H9 (cell line): Measurements from ENCODE around the gene IGF2BP2. TPM values are rescaled to one million over a fixed set of nuclear protein-coding genes. Genes with fewer than 3 reads are reported as not detected.

Experiments used
- DNase-seq: peaks from one replicate; pipeline ENCODE4 v3.0.0-alpha.2; 2017
- H2AFZ ChIP-seq: one replicate; pipeline ENCODE4 v1.6.1; 2013; ENCODE audit warnings: mild to moderate bottlenecking, low read length, control low read depth, moderate library complexity
- H2AK5ac ChIP-seq: 2 replicates; pipeline ENCODE4 v1.6.1; 2013; ENCODE audit warnings: low read length, control low read depth, mixed read lengths; ENCODE audit not compliant: insufficient read length
- H2BK120ac ChIP-seq: one replicate; pipeline ENCODE4 v1.6.1; 2013; ENCODE audit warnings: low read depth, mild to moderate bottlenecking, low read length, control low read depth, inconsistent platforms; ENCODE audit not compliant: poor library complexity, severe bottlenecking
- H2BK12ac ChIP-seq: 2 replicates; pipeline ENCODE4 v1.6.1; 2013; ENCODE audit warnings: low read length, control low read depth, mixed read lengths, low read depth; ENCODE audit not compliant: insufficient read length
- H2BK15ac ChIP-seq: 2 replicates; pipeline ENCODE4 v1.6.1; 2013; ENCODE audit warnings: low read depth, low read length, control low read depth
- H2BK20ac ChIP-seq: one replicate; pipeline ENCODE4 v1.6.1; 2013; ENCODE audit warnings: low read depth, mild to moderate bottlenecking, low read length, control low read depth, inconsistent platforms; ENCODE audit not compliant: poor library complexity, severe bottlenecking
- H2BK5ac ChIP-seq: 2 replicates; pipeline ENCODE4 v1.6.1; 2013; ENCODE audit warnings: low read length, control low read depth, mixed read lengths; ENCODE audit not compliant: insufficient read length
- H3K14ac ChIP-seq: 2 replicates; pipeline ENCODE4 v1.6.1; 2013; ENCODE audit warnings: low read length, control low read depth; ENCODE audit not compliant: insufficient read depth
- H3K18ac ChIP-seq: 2 replicates; pipeline ENCODE4 v1.6.1; 2013; ENCODE audit warnings: low read depth, mild to moderate bottlenecking, mixed read lengths, low read length, control low read depth; ENCODE audit not compliant: insufficient read length
- H3K23ac ChIP-seq: 2 replicates; pipeline ENCODE4 v1.6.1; 2013; ENCODE audit warnings: low read length, control low read depth, mixed read lengths, low read depth; ENCODE audit not compliant: insufficient read length
- H3K23me2 ChIP-seq: 2 replicates; pipeline ENCODE4 v1.6.1; 2013; ENCODE audit warnings: low read depth, mild to moderate bottlenecking, mixed read lengths, low read length, control low read depth; ENCODE audit not compliant: insufficient read length, poor library complexity, severe bottlenecking
- H3K27ac ChIP-seq: 2 replicates; pipeline ENCODE4 v1.5.1; 2013; ENCODE audit warnings: low read length, control low read depth, mixed read lengths, low read depth; ENCODE audit not compliant: insufficient read length
- H3K27me3 ChIP-seq: 2 replicates; pipeline ENCODE4 v1.6.1; 2013; ENCODE audit warnings: low read length, control low read depth, inconsistent platforms; ENCODE audit not compliant: insufficient read depth
- H3K4ac ChIP-seq: 2 replicates; pipeline ENCODE4 v1.6.1; 2013; ENCODE audit warnings: low read depth, mild to moderate bottlenecking, control low read depth, inconsistent platforms, low read length, moderate library complexity
- H3K4me1 ChIP-seq: 2 replicates; pipeline ENCODE4 v1.6.1; 2013; ENCODE audit warnings: low read length, control low read depth, inconsistent platforms; ENCODE audit not compliant: insufficient read depth
- H3K4me2 ChIP-seq: 2 replicates; pipeline ENCODE4 v1.6.1; 2013; ENCODE audit warnings: low read length, control low read depth, mixed read lengths; ENCODE audit not compliant: insufficient read length, insufficient read depth
- H3K56ac ChIP-seq: 2 replicates; pipeline ENCODE4 v1.6.1; 2013; ENCODE audit warnings: low read depth, mild to moderate bottlenecking, mixed read lengths, low read length, control low read depth; ENCODE audit not compliant: insufficient read length
- H3K79me1 ChIP-seq: 2 replicates; pipeline ENCODE4 v1.6.1; 2013; ENCODE audit warnings: low read depth, mild to moderate bottlenecking, moderate library complexity, low read length, control low read depth, inconsistent platforms; ENCODE audit not compliant: insufficient read depth, poor library complexity, severe bottlenecking
- H3K79me2 ChIP-seq: 2 replicates; pipeline ENCODE4 v1.6.1; 2013; ENCODE audit warnings: low read length, control low read depth, inconsistent platforms; ENCODE audit not compliant: insufficient read depth
- H3K9ac ChIP-seq: 2 replicates; pipeline ENCODE4 v1.6.1; 2013; ENCODE audit warnings: low read length, control low read depth, mixed read lengths; ENCODE audit not compliant: insufficient read length; ENCODE audit errors: extremely low read depth
- H3K9me3 ChIP-seq: one replicate; pipeline ENCODE4 v1.6.1; 2013; ENCODE audit warnings: low read depth, low read length, inconsistent platforms; ENCODE audit not compliant: control insufficient read depth
- H3T11ph ChIP-seq: one replicate; pipeline ENCODE4 v1.6.1; 2013; ENCODE audit warnings: mild to moderate bottlenecking, low read length, control low read depth, inconsistent platforms
- H4K20me1 ChIP-seq: one replicate; pipeline ENCODE4 v1.6.1; 2013; ENCODE audit not compliant: control insufficient read depth, insufficient read length, insufficient read depth
- H4K5ac ChIP-seq: 2 replicates; pipeline ENCODE4 v1.6.1; 2013; ENCODE audit warnings: low read depth, mild to moderate bottlenecking, mixed read lengths, low read length, control low read depth; ENCODE audit not compliant: insufficient read length
- H4K8ac ChIP-seq: replicated peaks from 2 replicates; pipeline ENCODE4 v1.6.1; 2013; ENCODE audit warnings: low read length, control low read depth, mixed read lengths, low read depth; ENCODE audit not compliant: insufficient read length
- H4K91ac ChIP-seq: 2 replicates; pipeline ENCODE4 v1.6.1; 2013; ENCODE audit warnings: low read depth, mild to moderate bottlenecking, moderate library complexity, mixed read lengths, low read length, control low read depth; ENCODE audit not compliant: insufficient read length
- H3K27ac Mint-ChIP-seq, 3 experiments: 2 replicates in 2 of 3; 3 replicates in 1 of 3; pipeline ENCODE4 v1.8.0; 2020 to 2021; ENCODE audit warnings: mixed read lengths in 3 of 3, mild to moderate bottlenecking in 1 of 3, moderate library complexity in 1 of 3
- H3K27me3 Mint-ChIP-seq: 2 replicates; pipeline ENCODE4 v1.8.0; 2021; ENCODE audit warnings: low read depth, mild to moderate bottlenecking, moderate library complexity, mixed read lengths
- H3K36me3 Mint-ChIP-seq, 3 experiments: 2 replicates in 2 of 3; 3 replicates in 1 of 3; pipeline ENCODE4 v1.8.0; 2020 to 2021; ENCODE audit warnings: low read depth in 3 of 3, mixed read lengths in 3 of 3; ENCODE audit not compliant: insufficient read depth in 1 of 3
- H3K4me1 Mint-ChIP-seq, 2 experiments: 2 replicates each; pipeline ENCODE4 v1.8.0; 2020; ENCODE audit warnings: mixed read lengths in 2 of 2
- H3K4me3 Mint-ChIP-seq, 2 experiments: 2 replicates in 1 of 2; 3 replicates in 1 of 2; pipeline ENCODE4 v1.8.0; 2020 to 2021; ENCODE audit warnings: mild to moderate bottlenecking in 2 of 2, mixed read lengths in 2 of 2, moderate library complexity in 1 of 2
- H3K9me3 Mint-ChIP-seq, 2 experiments: 2 replicates in 1 of 2; 3 replicates in 1 of 2; pipeline ENCODE4 v1.8.0; 2020; ENCODE audit warnings: mild to moderate bottlenecking in 2 of 2, mixed read lengths in 2 of 2, moderate library complexity in 1 of 2
- CTCF ChIP-seq: fragments of 200-600 bp; sonication (generic); conservative IDR thresholded peaks from 3 replicates; pipeline ENCODE4 v1.8.0; 2021; ENCODE audit warnings: antibody characterized with exemption, mild to moderate bottlenecking
- WGBS: extraction: QIAGEN DNeasy Blood & Tissue Kit; methylation state at CpG from one replicate; pipeline ENCODE4 v1.1.7; 2013; ENCODE audit warnings: missing lambda C conversion rate, low lambda C conversion rate, mixed read lengths; ENCODE audit not compliant: insufficient read length; ENCODE audit errors: extremely low coverage; 5-methylcytosine and 5-hydroxymethylcytosine counted together
- total RNA-seq: library from RNA; stranded (reverse); gene quantifications from 2 replicates; pipeline ENCODE4 v1.2.1, GENCODE V29; 2021

Gene IGF2BP2
- total RNA-seq, 1 experiment from 2014 or later: 130 TPM

- DNase-seq: no peak
- no peak overlapping the region for H3K14ac ChIP-seq
- H3K79me2 ChIP-seq: peaks cover 24% of the 10 kb centered on the region; the same call in 1 of the 2 replicates
- no peak overlapping the region for H2BK12ac ChIP-seq
- no peak overlapping the region for H4K5ac ChIP-seq
- no peaks in the 10 kb centered on the region for H3K27me3 ChIP-seq
- H2AK5ac ChIP-seq: no peak overlapping the region
- H4K91ac ChIP-seq: no peak overlapping the region
- no peak overlapping the region for H3K4me3 Mint-ChIP-seq
- no peak overlapping the region for H3K4me2 ChIP-seq
- no peaks in the 10 kb centered on the region for H4K20me1 ChIP-seq
- H3K56ac ChIP-seq: no peak overlapping the region
- WGBS: no CpG with 5 or more reads among the region's 8 CpGs
- no peak overlapping the region for H2AFZ ChIP-seq
- no peak overlapping the region for H3K4ac ChIP-seq
- peaks cover 0 to 3% (median 1%) of the 10 kb centered on the region in 3 experiments; a peak in 2 of 7 replicates for H3K36me3 Mint-ChIP-seq
- H3K4me1 Mint-ChIP-seq: peaks cover 71 to 72% of the 10 kb centered on the region in 2 experiments
- no peak overlapping the region for H3T11ph ChIP-seq
- H3K18ac ChIP-seq: peak overlapping the region; percentile 22
- no peak overlapping the region for H2BK120ac ChIP-seq
- no peak overlapping the region for H4K8ac ChIP-seq
- H3K23ac ChIP-seq: no peak overlapping the region
- H3K9me3 Mint-ChIP-seq: no peaks in the 10 kb centered on the region
- peak overlapping the region; percentile 34 to 65 (median 45); a peak in 6 of 7 replicates for H3K27ac Mint-ChIP-seq
- no peaks in the 10 kb centered on the region for H3K9me3 ChIP-seq
- TF ChIP-seq CTCF: no peak
- H3K27me3 Mint-ChIP-seq: no peaks in the 10 kb centered on the region
- no peak overlapping the region for H2BK5ac ChIP-seq
- H3K27ac ChIP-seq: no peak overlapping the region
- no peak overlapping the region for H2BK20ac ChIP-seq
- no peak overlapping the region for H3K9ac ChIP-seq
- H3K4me1 ChIP-seq: peaks cover 31% of the 10 kb centered on the region
- peaks cover 8% of the 10 kb centered on the region for H3K79me1 ChIP-seq
- no peaks in the 10 kb centered on the region for H3K23me2 ChIP-seq
- no peak overlapping the region for H2BK15ac ChIP-seq
Observed at GRCh38 chr3:185716436-185717108, 108.3 kb downstream of the IGF2BP2 start.
